Femur (tissue), 1 donor: ENCODE data around the gene LRIT3.

Source experiments
- DNase-seq: peaks from one replicate; pipeline ENCODE4 v3.0.0-alpha.2; 2017

Gene LRIT3, protein sequence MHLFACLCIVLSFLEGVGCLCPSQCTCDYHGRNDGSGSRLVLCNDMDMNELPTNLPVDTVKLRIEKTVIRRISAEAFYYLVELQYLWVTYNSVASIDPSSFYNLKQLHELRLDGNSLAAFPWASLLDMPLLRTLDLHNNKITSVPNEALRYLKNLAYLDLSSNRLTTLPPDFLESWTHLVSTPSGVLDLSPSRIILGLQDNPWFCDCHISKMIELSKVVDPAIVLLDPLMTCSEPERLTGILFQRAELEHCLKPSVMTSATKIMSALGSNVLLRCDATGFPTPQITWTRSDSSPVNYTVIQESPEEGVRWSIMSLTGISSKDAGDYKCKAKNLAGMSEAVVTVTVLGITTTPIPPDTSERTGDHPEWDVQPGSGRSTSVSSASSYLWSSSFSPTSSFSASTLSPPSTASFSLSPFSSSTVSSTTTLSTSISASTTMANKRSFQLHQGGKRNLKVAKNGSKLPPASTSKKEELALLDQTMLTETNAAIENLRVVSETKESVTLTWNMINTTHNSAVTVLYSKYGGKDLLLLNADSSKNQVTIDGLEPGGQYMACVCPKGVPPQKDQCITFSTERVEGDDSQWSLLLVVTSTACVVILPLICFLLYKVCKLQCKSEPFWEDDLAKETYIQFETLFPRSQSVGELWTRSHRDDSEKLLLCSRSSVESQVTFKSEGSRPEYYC

DNA sequence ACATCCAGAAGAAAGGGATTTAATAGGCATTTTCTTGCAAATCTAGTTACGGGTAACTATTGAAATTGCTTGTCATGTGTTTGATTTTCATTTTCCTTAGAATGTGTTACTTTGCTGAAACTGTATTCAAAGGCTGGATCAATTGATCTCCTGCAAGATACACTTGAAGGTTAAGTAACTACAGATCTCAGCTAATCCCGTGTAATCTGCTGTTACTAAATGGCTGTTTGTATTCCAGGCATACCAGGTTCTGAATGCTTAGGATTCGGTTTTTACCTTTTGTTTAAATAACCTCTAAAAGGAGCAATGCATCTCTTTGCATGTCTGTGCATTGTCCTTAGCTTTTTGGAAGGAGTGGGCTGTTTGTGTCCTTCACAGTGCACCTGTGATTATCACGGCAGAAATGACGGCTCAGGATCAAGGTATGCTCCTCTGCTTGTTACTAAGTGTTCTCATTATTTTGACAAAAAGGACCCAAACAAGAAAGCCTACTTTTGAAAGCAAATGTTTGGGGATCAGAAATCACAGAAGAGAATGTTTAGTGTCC lies at the start of gene LRIT3:
TSS of gene LRIT3 (plus strand) at position 212 of the 547 bp plus-strand sequence. CDS start at position 307, 95 bp downstream.
- no peak for DNase-seq

DNA sequence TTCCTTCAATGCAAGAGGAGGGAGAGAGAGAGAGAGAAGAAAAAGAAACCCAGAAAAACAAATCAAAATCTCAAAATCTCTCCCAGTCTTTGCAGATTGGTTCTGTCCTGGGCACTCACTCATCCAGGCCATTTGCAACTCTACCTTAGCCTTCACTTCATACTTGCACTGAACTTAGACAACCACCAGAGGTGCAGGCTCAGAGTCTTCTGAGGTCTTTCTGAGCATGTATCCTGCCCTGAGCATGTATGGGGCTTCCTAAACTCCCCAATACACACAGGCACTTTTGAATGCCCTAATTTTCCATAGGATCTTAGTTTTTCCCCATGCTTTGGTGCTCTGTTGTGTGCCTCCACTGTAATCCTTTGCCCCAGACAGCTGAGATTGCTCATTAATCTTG lies 49.0 kb upstream of the LRIT3 start:
- DNase-seq: no peak

DNA sequence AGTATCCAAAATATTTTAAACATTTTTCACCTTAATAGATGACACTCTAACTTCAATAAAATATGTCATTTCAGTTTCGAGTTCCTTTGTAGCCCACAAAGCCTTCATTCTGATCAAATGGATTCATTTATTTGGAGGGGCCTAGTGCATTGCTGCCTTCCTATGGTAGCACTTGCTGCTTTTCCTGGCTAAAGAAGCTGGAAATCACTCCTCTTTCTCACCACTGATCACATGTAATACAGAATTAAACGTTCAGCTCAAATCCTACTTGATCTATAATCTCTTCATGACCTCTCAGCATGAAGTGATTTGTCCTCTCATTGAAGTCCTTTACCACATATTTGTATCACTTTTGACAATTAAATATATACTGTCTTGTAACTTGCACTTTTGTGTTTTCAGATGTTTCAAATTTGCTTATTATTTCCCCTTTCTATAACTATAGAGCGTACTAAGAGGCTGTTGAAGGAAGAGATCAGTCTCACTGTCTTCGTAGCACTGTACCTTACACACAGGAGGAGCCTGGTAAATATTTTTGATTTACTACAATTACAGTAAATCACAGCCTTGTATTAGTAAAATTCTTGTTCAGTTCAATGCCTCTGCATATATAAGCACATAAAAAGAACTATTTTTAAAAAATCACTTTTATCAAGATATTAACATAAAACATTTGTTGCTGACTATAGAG lies 46.7 kb upstream of the LRIT3 start:
- no peak for DNase-seq

DNA sequence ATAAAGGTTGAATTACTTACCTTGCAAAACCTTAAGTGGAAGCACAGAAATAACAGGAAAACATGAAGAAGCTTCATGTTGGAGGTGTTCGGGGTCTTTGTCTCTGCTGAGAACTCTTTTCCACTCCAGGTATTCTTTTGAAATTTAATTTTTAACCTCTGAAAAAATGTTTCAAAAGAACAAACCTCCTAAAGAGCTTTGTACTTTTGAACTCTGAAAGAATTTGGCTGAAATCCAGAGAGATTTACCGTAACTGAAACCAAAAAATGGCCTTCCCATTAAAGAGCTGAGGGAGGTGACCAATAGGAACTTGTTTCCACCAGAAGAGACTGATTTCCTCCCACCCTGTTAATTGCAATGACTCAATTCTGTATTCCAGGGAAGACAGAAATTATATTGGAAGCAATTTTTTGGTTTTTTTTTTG lies 46.0 kb upstream of the LRIT3 start, which contains the start of gene CFI:
TSS of gene CFI (minus strand) at position 105 of the 425 bp plus-strand sequence. CDS start at position 77, 28 bp downstream.
- no peak for DNase-seq

DNA sequence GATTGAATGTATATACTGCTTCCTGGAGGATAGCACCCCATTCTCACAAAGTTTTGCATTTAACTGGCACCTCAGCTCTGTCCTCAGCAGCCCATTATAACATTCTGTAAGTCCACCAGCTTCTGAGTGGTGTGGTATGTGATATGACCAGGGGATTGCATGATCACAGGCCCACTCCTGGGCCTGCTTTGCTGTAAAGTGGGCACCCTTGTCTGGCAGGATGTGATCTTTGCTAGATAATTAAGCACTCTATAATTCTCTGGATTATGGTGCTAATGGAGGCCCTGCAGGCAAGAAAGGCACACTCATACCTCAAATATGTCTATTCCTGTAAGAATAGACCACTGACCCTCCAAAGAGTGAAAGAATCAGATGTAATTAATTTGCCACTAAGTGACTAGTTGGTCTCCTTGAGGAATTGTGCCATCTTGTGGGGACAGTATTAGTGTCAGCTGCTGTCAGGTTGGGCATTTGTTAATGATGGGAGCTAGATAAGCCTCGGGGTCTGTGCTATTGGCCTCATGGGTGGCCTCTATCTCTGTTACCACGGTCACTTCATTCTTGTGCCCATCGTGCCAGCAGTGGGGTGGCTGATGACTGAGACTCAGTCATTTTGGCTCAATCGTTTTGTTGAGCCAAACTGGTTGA lies 43.9 kb upstream of the LRIT3 start:
- DNase-seq: no peak

DNA sequence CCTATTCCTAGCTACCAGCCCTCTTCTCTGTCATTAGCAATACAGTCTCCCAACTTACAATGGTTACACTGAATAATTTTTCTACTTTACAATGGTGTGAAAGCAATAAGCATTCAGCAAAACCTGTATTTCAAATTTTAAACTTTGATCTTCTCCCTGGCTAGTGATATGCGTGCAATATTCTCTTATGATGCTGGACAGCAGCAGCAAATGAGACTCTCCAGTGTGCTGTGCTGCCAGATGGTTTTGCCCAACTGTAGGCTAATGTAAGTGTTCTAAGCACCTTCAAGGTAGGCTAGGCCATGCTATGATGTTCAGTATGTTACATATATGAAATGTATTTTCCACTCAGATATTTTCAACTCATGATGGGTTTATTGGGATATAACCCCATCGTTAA lies 38.3 kb upstream of the LRIT3 start:
- no peak for DNase-seq

DNA sequence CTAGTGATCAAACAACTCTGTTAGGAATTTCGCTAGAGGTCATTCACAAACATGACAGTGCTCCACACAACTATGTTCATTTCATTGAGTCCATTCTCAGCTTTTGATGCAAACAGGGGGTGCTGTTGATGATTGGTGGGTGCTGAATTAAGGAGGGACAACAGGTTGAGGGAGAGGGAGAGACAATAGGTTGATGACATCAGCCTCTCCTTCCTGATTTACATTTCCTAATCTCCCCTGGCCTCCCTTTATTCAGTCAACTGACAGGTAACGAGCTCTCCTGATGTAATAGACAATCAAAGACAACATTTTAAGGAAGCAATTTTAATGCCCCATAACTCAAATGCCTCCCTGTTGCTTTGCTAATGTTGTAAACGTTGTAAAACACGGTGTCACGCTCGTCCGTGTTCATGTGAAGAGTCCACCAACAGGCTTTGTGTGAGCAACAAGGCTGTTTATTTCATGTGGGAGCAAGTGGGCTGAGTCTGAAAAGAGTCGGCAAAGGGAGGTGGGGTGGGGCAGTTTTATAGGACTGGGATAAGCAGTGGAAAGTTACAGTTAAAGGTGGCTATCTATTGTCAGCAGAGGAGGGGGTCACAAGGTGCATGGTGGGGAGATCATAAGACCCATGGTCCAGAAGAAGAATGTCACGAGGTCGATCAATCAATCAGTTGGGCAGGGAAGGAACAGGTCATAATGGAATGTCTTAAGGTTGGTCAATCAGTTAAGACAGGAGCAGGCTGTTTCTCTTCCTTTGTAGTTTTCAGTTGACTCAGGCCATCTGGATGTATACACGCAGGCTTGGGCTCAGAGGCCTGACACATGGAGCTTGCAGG lies 37.1 kb upstream of the LRIT3 start:
- DNase-seq: no peak

DNA sequence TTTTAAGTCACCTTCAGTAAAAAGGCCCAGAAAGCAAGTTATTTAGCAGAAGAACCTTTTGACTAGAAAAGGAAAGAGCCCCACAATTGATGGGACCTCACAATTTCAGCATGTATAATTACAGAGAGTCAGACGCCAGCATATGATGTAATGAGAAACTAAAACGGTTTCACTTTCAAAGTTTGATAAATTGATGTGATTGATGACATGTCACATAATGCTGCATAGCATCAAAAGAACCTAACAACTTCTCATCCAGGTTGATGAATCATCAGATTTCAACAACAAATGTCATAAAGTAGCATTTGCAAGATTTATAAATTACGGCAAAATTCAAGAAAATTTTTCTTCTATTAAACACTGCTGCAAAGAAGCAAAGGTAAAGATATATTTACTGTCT lies 36.2 kb upstream of the LRIT3 start:
- no peak for DNase-seq

DNA sequence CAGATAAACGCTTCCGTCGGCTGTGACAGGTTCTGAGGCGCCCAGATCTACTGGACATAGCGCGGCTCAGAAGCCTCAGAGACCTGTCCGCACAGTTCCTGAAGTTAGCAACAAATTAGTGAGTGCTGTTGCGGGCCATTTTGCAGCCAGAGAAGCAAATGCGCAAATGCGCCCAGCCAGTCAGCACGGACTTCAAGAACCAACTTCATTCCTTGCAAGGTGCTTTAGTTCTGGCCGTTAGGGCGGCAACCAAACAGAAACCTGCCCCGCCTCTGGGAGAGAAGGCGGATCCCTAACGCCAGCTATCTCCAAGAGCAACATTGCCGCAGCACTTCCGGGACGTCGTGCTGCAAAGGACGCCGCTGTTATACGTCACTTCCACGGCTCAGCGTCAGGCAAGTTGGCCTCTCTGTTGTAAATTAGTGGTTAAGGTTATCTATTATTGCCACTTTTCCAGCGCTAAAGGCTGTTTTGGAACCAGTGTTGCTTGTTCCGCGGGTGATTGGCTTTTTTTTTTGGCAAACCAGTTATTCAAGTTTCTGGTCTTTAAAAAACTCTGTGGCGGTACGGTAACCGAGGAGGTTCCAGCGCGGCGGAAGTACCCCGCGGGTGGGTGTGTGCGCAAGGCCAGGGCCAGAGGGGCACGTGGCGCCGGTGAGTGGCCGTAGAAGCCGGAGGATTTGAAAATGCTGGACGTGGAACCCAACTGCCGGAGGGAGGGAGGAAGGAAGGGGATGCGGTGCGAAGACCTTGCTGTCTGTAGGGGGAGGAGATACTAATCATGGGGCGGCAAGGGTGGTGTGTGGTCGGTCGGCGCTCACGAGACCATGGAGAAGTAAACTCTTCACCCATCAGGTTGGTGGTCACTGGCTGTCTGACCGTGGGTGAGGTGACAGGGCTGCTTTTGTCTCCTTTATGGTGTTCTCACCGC lies 32.5 kb upstream of the LRIT3 start, which contains the start of gene GAR1:
TSS of gene GAR1 (plus strand) at position 612 of the 931 bp plus-strand sequence. CDS start 403 bp downstream, outside the sequence.
- peak; percentile 95 for DNase-seq

DNA sequence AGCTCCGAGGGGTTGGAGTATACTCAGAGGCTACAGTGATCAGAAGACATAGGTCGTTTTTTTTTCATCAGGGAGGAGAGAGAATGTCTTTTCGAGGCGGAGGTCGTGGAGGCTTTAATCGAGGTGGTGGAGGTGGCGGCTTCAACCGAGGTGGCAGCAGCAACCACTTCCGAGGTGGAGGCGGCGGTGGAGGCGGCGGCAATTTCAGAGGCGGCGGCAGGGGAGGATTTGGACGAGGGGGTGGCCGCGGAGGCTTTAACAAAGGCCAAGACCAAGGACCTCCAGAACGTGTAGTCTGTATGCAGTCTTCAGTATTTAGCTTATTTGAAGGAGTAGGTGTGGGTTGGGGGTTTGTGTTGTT lies 31.8 kb upstream of the LRIT3 start:
- DNase-seq: no peak

DNA sequence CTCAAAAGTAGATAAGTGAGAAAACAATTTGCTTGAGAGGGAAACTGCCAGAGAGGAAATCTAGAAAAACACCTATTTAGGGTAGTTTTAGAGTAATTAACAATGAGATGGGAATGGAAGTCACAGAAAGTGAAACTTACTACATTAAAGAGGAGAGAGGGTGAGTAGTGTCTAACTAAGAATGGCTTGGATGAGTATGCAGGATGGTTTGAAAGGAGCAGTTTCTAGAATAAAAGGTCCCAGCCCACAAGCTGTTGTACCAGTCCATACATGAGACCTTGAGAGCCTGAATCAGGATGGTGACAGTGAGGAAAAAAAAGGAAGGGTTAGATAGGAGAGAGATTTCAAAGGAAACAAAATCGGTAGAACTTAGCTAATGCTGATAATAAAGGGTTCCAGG lies 31.0 kb upstream of the LRIT3 start:
- no peak for DNase-seq

DNA sequence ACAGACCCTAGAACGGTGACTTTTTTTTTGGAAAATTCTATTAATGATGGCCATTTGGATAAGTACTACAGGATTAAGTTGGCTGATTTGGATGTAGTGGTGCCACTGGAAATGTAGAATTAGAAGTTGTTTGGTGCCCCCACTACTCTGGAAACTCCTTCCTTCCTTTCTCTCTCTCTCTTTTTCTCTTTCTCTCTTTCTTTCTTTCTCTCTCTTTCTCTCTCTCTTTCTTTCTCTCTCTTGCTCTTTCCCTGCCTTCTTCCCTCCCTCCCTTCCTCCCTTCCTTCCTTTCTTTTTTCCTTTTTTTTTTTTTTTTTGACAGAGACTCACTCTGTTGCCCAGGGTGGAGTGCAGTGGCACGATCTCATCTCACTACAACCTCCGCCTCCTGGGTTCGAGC lies 29.6 kb upstream of the LRIT3 start:
- DNase-seq: no peak

DNA sequence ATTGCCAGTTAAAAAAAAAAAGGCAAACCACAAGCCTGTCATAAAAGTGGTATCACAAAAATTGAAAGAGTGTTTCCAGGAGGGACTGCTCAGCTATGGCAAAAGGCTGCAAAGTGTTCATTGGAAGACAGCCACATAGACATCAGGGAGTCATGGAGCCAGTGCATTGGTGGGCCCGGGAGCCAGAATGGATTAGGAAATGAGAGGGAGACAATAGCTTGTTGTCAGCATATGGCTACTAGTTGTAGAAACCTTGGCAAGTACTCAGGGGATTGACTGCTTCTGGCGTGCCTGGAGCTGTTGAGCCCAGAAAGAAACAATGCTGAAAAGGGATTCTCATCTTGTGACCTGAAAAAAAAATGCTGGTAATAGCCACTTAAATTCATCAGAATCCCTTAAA lies 27.3 kb upstream of the LRIT3 start:
- DNase-seq: no peak

DNA sequence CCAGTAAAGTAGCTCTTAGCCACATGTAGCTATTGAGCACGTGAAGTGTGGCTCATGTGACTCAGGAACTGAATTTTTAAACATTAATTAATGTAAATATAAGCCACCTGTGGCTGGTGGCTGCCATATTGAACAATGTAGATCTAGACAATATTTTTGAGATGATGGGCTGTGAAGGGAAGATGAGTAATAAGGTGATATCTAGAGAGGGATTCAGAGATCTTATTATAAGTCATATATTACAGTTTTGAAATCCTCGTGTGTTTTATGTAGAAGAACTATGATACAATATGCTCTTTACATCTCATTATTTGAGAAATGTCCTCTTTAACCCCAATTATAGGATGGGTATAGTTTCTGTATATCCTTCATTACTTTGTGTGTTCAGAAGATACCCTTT lies 26.7 kb upstream of the LRIT3 start:
- DNase-seq: no peak

DNA sequence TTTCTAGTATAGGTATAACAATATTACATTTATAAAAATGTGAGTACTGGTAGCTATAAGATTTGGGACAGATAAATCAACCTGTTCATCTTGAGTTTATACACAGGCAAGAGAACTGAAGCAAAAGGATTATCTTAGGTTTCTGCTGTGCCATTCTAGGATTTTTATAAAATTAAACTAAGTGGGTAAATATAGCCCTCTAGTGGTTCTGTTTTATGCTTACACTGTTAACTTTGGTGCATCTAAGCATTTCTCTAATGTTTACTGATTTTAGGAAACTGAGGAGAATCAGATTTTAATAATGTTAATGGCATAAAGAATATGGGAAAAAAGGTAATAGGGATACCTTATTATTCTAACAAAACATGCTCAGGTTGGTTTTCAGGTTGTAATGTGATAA lies 21.2 kb upstream of the LRIT3 start:
- no peak for DNase-seq

DNA sequence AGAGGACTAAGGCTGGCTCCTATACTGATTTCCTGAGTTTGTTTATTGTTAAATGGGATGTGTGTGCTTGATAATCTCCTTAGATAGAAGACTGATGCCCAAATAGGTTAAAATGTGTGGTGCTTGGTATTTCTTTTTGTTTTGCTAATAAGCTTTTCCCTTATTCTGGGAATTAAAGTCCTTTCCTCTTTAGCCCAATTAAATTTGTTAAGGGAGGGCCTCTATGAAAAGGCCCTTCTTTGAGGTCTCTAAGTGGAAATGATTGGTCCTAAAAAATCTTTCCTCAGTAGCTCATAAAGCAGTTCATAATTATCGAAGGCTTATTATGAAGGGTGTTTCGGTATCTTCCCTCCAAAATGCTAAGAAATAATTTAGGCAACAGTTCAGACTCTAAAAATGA lies 20.2 kb upstream of the LRIT3 start, which contains the start of gene RRH:
TSS of gene RRH (plus strand) at position 301 of the 400 bp plus-strand sequence. CDS start at position 357, 56 bp downstream.
- DNase-seq: no peak

DNA sequence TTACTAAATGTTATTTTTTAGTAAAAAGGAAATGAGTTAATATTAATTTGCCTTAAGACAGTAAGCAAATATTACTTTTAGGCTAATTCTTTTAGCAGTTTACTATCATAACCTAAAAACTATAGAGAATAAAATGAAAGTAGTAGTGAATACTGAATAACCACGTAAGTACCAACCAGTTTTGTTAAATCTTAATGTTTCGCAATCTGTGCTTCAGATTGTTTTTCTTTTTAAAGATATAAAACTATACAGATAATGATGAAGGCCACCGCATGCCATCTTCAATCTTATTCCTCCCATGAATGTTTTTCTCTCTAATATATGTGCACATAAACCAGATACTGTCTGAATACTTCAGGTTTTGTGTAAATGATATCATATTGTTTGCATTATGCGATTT lies 14.2 kb upstream of the LRIT3 start:
- no peak for DNase-seq

DNA sequence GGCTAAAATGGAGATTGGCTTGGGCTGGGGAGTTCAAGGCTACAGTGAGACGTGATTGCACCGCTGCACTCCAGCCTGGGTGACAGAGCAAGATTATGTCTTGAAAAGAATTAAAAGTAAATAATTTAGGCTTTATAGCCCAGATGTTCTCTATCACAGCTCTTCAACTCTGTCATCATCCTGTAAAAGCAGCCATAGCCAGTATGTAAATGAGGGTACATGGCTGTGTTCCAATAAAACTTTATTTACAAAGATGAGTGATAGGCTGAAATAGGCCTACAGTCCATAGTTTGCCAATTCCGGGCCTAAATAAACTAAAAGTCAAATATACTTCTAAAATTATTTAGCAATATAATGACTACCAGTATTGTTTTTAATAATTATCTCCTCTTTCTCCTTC lies 10.9 kb upstream of the LRIT3 start:
- DNase-seq: no peak

DNA sequence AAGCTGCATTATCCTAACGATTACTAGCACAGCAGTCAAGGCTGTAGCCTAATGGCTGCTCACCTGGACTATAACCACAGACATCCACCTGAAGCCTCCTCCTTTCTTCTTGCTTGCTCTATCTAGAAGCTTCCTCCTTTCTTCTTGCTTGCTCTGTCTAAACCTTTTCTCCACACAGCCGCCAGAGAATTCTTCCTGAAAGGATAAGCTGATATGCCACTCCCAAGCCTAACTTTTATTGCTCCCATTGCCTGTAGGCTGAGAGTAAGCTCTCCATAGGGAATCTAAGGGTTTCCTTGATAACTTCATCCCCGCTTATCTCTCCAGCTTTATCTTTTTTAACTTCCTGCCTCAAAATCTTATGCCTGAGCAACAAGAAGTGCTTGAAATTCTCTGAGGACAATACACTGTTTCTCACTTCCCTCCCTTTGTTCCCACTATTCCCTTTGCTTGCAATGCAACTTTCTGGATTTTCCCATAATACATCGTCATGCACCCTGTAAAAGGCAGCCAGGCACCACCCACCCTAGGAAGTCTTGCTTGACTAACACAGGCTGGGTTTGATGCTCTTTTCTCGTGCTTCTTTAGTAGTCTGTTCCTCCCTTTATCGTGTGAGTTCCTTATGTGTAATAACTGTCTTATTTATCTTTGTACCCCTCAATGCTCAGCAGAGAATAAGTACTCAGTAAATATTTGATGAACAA lies 1.4 kb upstream of the LRIT3 start:
- DNase-seq: no peak

DNA sequence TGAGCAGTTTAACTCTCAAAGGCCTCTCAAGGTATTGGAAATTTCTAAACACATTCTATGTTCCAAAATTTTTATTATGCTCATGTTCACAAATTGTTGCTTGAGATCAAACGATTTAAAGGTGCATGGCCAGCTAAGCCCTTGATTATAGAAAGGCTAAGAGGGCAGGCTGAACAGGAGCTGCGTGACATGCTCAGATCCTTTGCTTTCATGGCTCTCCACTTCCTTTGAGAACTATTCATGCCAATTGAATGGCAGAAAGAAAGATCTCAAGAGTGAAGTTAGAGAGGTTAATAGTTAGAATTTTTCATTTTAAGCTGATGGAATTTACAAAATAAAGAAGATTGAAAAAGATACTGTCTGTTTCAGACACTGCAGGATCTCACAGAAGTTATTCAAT lies 594 bp downstream of the LRIT3 start:
- no peak for DNase-seq
